Measurements from ENCODE around the gene FOXP1. TPM values are rescaled to one million over a fixed set of nuclear protein-coding genes. Genes with fewer than 3 reads are reported as not detected.

FOXP1 gene
- total RNA-seq, 4 donors from 2014 or later: 169 to 300 (median 202) TPM

DNA sequence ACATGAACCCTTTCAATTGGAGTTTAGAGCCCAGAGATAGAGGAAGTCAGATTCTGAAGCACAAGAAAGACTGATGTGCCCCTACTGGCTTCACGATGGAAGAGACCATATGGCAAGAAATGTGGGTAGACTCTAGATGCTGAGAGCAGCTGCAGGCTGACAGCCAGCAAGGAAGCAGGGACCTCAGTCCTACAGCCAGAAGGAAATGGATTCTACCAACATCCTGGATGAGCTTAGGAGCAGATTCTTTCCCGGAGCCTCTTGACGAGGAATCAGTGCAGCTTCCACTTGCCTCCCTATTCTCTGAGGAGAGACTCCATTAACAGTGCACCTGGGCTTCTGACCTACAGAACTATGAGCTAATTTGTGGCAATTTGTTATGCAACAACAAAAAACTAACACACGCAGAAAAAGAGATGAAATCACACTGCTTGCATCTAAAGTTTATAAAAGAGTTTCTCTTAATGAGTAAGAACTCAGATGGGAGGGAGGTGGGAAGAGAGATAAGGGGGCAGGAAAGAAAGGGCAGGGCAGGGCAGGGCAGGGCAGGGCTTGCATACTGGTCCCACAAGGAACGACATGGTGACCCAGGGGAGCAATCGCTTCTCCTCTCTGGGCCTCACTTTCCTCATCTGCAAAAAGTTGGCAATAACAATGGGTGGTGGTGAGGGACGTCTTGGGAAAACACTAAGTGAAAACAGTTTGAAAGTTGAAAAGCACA is 440.9 kb downstream of the FOXP1 start:
- Histone ChIP-seq H3K4me1 (peaks cover 0 to 44% (median 4%) of the 10 kb centered on the region in 3 donors), H3K4me3 (no peak overlapping the region), H3K9me3 (no peaks in the 10 kb centered on the region), H3K27me3 (no peaks in the 10 kb centered on the region), H3K36me3 (no peaks in the 10 kb centered on the region), H3K27ac (peak overlapping the region in 3 of 4 donors; percentile 20 to 67 (median 55))
- 49 to 63% methylated on average over 5 to 7 of the region's 7 CpGs for WGBS, 2 donors (ENCODE audit: low coverage in 1 of 2)
- TF ChIP-seq EP300 (IDR thresholded peaks at IDR 0.05) (no peak), POLR2AphosphoS5 (IDR thresholded peaks at IDR 0.05) (no peak), POLR2A (IDR thresholded peaks at IDR 0.05) (no peak)
- TF ChIP-seq, protein P1, sequence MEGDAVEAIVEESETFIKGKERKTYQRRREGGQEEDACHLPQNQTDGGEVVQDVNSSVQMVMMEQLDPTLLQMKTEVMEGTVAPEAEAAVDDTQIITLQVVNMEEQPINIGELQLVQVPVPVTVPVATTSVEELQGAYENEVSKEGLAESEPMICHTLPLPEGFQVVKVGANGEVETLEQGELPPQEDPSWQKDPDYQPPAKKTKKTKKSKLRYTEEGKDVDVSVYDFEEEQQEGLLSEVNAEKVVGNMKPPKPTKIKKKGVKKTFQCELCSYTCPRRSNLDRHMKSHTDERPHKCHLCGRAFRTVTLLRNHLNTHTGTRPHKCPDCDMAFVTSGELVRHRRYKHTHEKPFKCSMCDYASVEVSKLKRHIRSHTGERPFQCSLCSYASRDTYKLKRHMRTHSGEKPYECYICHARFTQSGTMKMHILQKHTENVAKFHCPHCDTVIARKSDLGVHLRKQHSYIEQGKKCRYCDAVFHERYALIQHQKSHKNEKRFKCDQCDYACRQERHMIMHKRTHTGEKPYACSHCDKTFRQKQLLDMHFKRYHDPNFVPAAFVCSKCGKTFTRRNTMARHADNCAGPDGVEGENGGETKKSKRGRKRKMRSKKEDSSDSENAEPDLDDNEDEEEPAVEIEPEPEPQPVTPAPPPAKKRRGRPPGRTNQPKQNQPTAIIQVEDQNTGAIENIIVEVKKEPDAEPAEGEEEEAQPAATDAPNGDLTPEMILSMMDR (IDR thresholded peaks at IDR 0.05): no peak
- no peak for ATAC-seq

DNA sequence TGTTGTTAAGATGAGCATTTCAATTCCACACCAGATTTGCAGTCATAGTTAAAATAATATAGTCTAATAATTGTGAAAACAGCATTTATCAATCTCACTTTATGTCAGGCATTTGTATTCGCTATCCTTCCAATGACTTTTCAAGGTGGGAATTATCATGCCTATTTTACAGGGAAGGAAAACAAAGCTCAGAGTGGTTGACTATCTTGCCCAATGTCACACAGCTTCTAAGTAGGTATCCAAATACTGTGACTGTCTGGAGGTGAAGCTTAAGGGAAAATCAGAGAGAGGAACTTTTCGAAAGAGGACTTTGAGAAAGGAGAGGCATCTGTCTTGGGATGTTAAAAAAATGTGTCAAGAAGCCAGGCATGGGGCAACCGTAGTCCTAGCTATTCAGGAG is 443.1 kb downstream of the FOXP1 start:
- Histone ChIP-seq H3K9me3 (no peaks in the 10 kb centered on the region), H3K36me3 (no peaks in the 10 kb centered on the region), H3K27ac (peak overlapping the region in 2 of 4 donors; percentile 55 to 67), H3K27me3 (no peaks in the 10 kb centered on the region), H3K4me1 (peaks cover 8 to 66% (median 16%) of the 10 kb centered on the region in 3 donors), H3K4me3 (no peak overlapping the region)
- TF ChIP-seq POLR2A (IDR thresholded peaks at IDR 0.05): no peak
- TF ChIP-seq POLR2AphosphoS5 (IDR thresholded peaks at IDR 0.05): no peak
- no peak for TF ChIP-seq EP300 (IDR thresholded peaks at IDR 0.05)
- TF ChIP-seq, protein P1 (IDR thresholded peaks at IDR 0.05): no peak
- no peak for ATAC-seq
- WGBS, 2 donors (ENCODE audit: low coverage in 1 of 2): 95 to 100% methylated on average over 3 of the region's 3 CpGs

DNA sequence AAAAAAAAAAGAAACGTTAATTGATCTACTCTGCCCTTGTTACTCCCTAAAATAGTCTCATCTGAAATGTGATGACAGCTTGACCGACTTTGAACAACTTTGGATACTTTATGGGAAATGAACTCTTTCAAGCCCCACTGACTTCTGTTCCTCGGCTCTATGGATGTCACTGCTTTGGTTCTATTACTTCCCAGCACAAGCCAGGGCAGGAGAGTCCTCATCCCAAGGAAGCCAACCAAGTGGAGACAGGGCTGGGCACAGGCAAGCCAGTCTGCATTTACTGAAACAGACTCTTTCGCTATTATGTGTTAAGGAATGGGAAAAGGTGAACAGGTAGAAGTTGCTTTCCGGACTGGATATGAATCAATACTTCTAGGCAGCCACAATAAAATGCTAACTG is 444.0 kb downstream of the FOXP1 start:
- no peak overlapping the region for H3K4me3 ChIP-seq
- H3K27ac ChIP-seq: peak overlapping the region in 1 of 4 donors; percentile 38
- ATAC-seq: no peak
- no peaks in the 10 kb centered on the region for H3K36me3 ChIP-seq
- TF ChIP-seq POLR2A (IDR thresholded peaks at IDR 0.05) (no peak), EP300 (IDR thresholded peaks at IDR 0.05) (no peak), POLR2AphosphoS5 (IDR thresholded peaks at IDR 0.05) (no peak)
- TF ChIP-seq, protein P1 (IDR thresholded peaks at IDR 0.05): no peak
- H3K4me1 ChIP-seq: peaks cover 8 to 72% (median 17%) of the 10 kb centered on the region in 3 donors
- H3K9me3 ChIP-seq: no peaks in the 10 kb centered on the region
- H3K27me3 ChIP-seq: no peaks in the 10 kb centered on the region
- WGBS, 2 donors (ENCODE audit: low coverage in 1 of 2): 67 to 81% methylated on average over 1 to 5 of the region's 5 CpGs

DNA sequence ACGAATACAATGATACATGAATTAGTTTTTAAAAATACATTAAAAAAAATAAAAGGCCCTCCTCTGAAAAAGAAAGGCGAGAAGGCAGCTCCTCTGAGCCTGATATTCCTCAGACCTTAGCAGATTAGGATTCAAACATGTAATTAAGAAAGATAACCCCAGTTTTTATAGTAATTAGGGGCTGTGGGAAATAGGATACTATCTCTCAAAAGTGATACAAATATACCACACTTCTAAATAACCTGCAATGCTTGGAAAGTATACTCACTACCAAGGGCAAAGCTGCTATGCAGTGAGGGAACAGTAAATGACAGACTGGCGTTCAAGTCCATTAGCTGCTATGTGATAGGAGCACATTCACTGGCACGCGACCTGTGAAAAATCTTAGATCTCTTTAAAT is 445.1 kb downstream of the FOXP1 start:
- no peak overlapping the region for H3K4me3 ChIP-seq
- H3K27me3 ChIP-seq: no peaks in the 10 kb centered on the region
- peaks cover 8 to 72% (median 23%) of the 10 kb centered on the region in 3 donors for H3K4me1 ChIP-seq
- ATAC-seq: no peak
- 86 to 95% methylated on average over 4 to 5 of the region's 5 CpGs for WGBS, 2 donors (ENCODE audit: low coverage in 1 of 2)
- no peaks in the 10 kb centered on the region for H3K9me3 ChIP-seq
- H3K27ac ChIP-seq: no peak overlapping the region
- H3K36me3 ChIP-seq: no peaks in the 10 kb centered on the region
- TF ChIP-seq POLR2AphosphoS5 (IDR thresholded peaks at IDR 0.05) (no peak), EP300 (IDR thresholded peaks at IDR 0.05) (no peak), POLR2A (IDR thresholded peaks at IDR 0.05) (no peak)
- TF ChIP-seq, protein P1 (IDR thresholded peaks at IDR 0.05): no peak

DNA sequence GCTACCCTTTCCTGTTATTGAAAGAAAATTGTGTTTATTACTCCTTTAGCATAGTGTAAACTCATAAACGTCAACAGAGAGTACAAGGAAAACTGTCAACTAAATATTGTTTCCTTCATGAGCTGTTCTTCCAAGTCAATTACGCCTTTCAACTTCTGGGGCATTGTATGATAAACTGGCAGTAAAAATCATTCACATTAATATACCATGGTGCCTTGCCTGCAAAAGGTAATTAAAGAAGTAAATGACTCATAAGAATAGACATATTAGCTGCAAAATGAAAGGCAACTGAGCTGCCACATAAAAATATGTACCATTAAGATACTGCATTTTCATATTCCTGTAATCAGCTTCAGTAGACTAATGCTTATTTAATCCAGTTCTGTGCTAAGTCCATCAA is 447.3 kb downstream of the FOXP1 start:
- H3K27me3 ChIP-seq: no peaks in the 10 kb centered on the region
- no peak for ATAC-seq
- no peak overlapping the region for H3K4me3 ChIP-seq
- no peaks in the 10 kb centered on the region for H3K9me3 ChIP-seq
- WGBS, 2 donors (ENCODE audit: low coverage in 1 of 2): 40 to 49% methylated on average over 2 of the region's 2 CpGs
- no peak for TF ChIP-seq POLR2A (IDR thresholded peaks at IDR 0.05)
- TF ChIP-seq, protein P1 (IDR thresholded peaks at IDR 0.05): no peak
- TF ChIP-seq POLR2AphosphoS5 (IDR thresholded peaks at IDR 0.05): no peak
- no peak for TF ChIP-seq EP300 (IDR thresholded peaks at IDR 0.05)
- H3K4me1 ChIP-seq: peaks cover 17 to 80% (median 23%) of the 10 kb centered on the region in 3 donors
- peak overlapping the region; percentile 83 to 97 (median 90) for H3K27ac ChIP-seq
- H3K36me3 ChIP-seq: no peaks in the 10 kb centered on the region
